Parathyroid adenoma (tissue), 2 donors: ENCODE data around the gene SLC16A1.
"Not testable (repeated sequence)": the region's sequence is repeated elsewhere in the genome, so short reads cannot be mapped to it uniquely, and the experiment has no call there.

Source experiments
- H2AFZ ChIP-seq: fragments of 300-600 bp; sonication (generic); one replicate; pipeline ENCODE4 v1.7.0; 2017; ENCODE audit warnings: antibody characterized with exemption, mild to moderate bottlenecking
- H3K27ac ChIP-seq: fragments of 300-600 bp; sonication (generic); one replicate; pipeline ENCODE4 v1.7.0; 2017
- H3K27me3 ChIP-seq: fragments of 300-600 bp; sonication (generic); one replicate; pipeline ENCODE4 v1.7.0; 2017; ENCODE audit warnings: low read length; ENCODE audit not compliant: control insufficient read depth, insufficient read depth
- H3K36me3 ChIP-seq: fragments of 300-600 bp; sonication (generic); one replicate; pipeline ENCODE4 v1.7.0; 2017; ENCODE audit warnings: low read length; ENCODE audit not compliant: control insufficient read depth, insufficient read depth
- H3K4me1 ChIP-seq: fragments of 300-600 bp; sonication (generic); one replicate; pipeline ENCODE4 v1.7.0; 2017; ENCODE audit warnings: control low read depth
- H3K4me2 ChIP-seq: fragments of 300-600 bp; sonication (generic); one replicate; pipeline ENCODE4 v1.7.0; 2017; ENCODE audit warnings: low read length
- H3K4me3 ChIP-seq: fragments of 300-600 bp; sonication (generic); one replicate; pipeline ENCODE4 v1.7.0; 2017; ENCODE audit warnings: low read depth, low read length
- H3K79me2 ChIP-seq: fragments of 300-600 bp; sonication (generic); one replicate; pipeline ENCODE4 v1.7.0; 2017; ENCODE audit warnings: control low read depth
- H3K9ac ChIP-seq: fragments of 300-600 bp; sonication (generic); one replicate; pipeline ENCODE4 v1.7.0; 2017; ENCODE audit warnings: mild to moderate bottlenecking
- H3K9me3 ChIP-seq: fragments of 300-600 bp; sonication (generic); one replicate; pipeline ENCODE4 v1.7.0; 2017; ENCODE audit warnings: low read length; ENCODE audit not compliant: control insufficient read depth
- CTCF ChIP-seq: fragments of 300-600 bp; sonication (generic); IDR thresholded peaks from one replicate; pipeline ENCODE4 v1.7.0; 2017; ENCODE audit warnings: antibody characterized with exemption, mild to moderate bottlenecking
- donor health status: primary hyperparathyroidism.

SLC16A1 gene

GRCh38 chr1:112997781-112998180, 41.8 kb upstream of the SLC16A1 start:
- H3K9ac ChIP-seq = no peak overlapping the region
- no peak for TF ChIP-seq CTCF

GRCh38 chr1:112995890-112996289, 39.9 kb upstream of the SLC16A1 start:
- H3K9me3 ChIP-seq = no peaks in the 10 kb centered on the region
- H3K4me2 ChIP-seq = no peak overlapping the region
- no peak overlapping the region for H3K4me3 ChIP-seq
- no peak overlapping the region for H3K27ac ChIP-seq
- no peaks in the 10 kb centered on the region for H3K4me1 ChIP-seq
- no peaks in the 10 kb centered on the region for H3K79me2 ChIP-seq
- H3K9ac ChIP-seq = no peak overlapping the region
- H2AFZ ChIP-seq = no peak overlapping the region
- H3K27me3 ChIP-seq = no peaks in the 10 kb centered on the region
- no peaks in the 10 kb centered on the region for H3K36me3 ChIP-seq
- no peak for TF ChIP-seq CTCF

More at GRCh38 chr1:112997781-112998180, 41.8 kb upstream of the SLC16A1 start:
- no peaks in the 10 kb centered on the region for H3K36me3 ChIP-seq
- no peak overlapping the region for H3K27ac ChIP-seq
- no peak overlapping the region for H3K4me3 ChIP-seq
- no peaks in the 10 kb centered on the region for H3K4me1 ChIP-seq
- no peaks in the 10 kb centered on the region for H3K79me2 ChIP-seq
- H3K27me3 ChIP-seq = no peaks in the 10 kb centered on the region
- no peaks in the 10 kb centered on the region for H3K9me3 ChIP-seq
- no peak overlapping the region for H3K4me2 ChIP-seq
- no peak overlapping the region for H2AFZ ChIP-seq

GRCh38 chr1:112995021-112995420, 39.0 kb upstream of the SLC16A1 start:
- H3K4me2 ChIP-seq, H3K9me3 ChIP-seq, H2AFZ ChIP-seq, H3K27ac ChIP-seq, H3K27me3 ChIP-seq, H3K36me3 ChIP-seq, H3K4me1 ChIP-seq, H3K4me3 ChIP-seq, H3K9ac ChIP-seq, H3K79me2 ChIP-seq: not testable (repeated sequence)

- Histone ChIP-seq H3K4me2 (no peak overlapping the region), H3K9me3 (no peaks in the 10 kb centered on the region), H3K4me1 (no peaks in the 10 kb centered on the region), H3K79me2 (no peaks in the 10 kb centered on the region), H3K27me3 (no peaks in the 10 kb centered on the region), H3K4me3 (no peak overlapping the region), H2AFZ (no peak overlapping the region), H3K9ac (no peak overlapping the region), H3K27ac (no peak overlapping the region), H3K36me3 (no peaks in the 10 kb centered on the region)
- TF ChIP-seq CTCF = no peak
These were observed 36.8 kb upstream of the SLC16A1 start for GRCh38 chr1:112992780-112993179.

- Histone ChIP-seq H2AFZ (no peak overlapping the region), H3K4me2 (no peak overlapping the region), H3K79me2 (no peaks in the 10 kb centered on the region), H3K9ac (no peak overlapping the region), H3K27ac (no peak overlapping the region), H3K4me1 (no peaks in the 10 kb centered on the region), H3K36me3 (no peaks in the 10 kb centered on the region), H3K27me3 (no peaks in the 10 kb centered on the region), H3K4me3 (no peak overlapping the region), H3K9me3 (no peaks in the 10 kb centered on the region)
- TF ChIP-seq CTCF = no peak
These were observed 35.6 kb upstream of the SLC16A1 start for GRCh38 chr1:112991402-112992120.
